Progenitor cell of endocrine pancreas (in vitro differentiated cells): Measurements from ENCODE around the gene TFIP11. TPM values are rescaled to one million over a fixed set of nuclear protein-coding genes. Genes with fewer than 3 reads are reported as not detected.

Experiments used
- DNase-seq: peaks from one replicate; pipeline ENCODE4 v3.0.0; 2021; ENCODE audit warnings: low spot score; ENCODE audit not compliant: unreplicated experiment
- H3K27ac Mint-ChIP-seq: 2 replicates; pipeline ENCODE4 v1.8.0; 2021; ENCODE audit warnings: mild to moderate bottlenecking, moderate library complexity, mixed read lengths
- H3K27me3 Mint-ChIP-seq: 2 replicates; pipeline ENCODE4 v1.8.0; 2021; ENCODE audit warnings: mixed read lengths
- H3K36me3 Mint-ChIP-seq: 2 replicates; pipeline ENCODE4 v1.8.0; 2022; ENCODE audit warnings: mixed read lengths; ENCODE audit not compliant: insufficient read depth
- H3K4me1 Mint-ChIP-seq: 2 replicates; pipeline ENCODE4 v1.8.0; 2021; ENCODE audit warnings: low read depth, mixed read lengths
- H3K4me3 Mint-ChIP-seq: 2 replicates; pipeline ENCODE4 v1.8.0; 2021; ENCODE audit warnings: low read depth, mild to moderate bottlenecking, moderate library complexity, mixed read lengths
- H3K9me3 Mint-ChIP-seq: 2 replicates; pipeline ENCODE4 v1.8.0; 2021; ENCODE audit warnings: low read depth, mixed read lengths
- total RNA-seq: library from RNA; stranded (reverse); gene quantifications from 2 replicates; pipeline ENCODE4 v1.2.1, GENCODE V29; 2021
- TF ChIP-seq, protein P1 (sequence below): fragments of 200-600 bp; sonication (generic); IDR thresholded peaks from one replicate; pipeline ENCODE4 v1.5.0; 2021; ENCODE audit warnings: antibody characterized with exemption, mild to moderate bottlenecking; ENCODE audit not compliant: unreplicated experiment

The TFIP11 gene
- total RNA-seq, 1 donor from 2014 or later, result 36.4 TPM

DNA sequence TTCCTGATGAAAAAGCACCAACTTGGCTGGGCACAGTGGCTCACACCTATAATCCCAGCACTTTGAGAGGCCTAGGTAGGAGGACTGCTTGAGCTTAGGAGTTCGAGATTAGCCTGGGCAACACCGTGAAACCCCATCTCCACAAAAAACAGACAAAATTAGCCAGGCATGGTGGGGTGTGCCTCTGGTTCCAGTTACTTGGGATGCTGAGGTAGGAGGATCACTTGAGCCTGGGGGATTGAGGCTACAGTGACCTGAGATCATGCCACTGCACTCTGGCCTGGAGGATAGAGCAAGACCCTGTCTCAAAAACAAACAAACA, 31.7 kb downstream of the TFIP11 start:
- DNase-seq, result no peak
- Mint-ChIP-seq H3K4me3 (no peak overlapping the region), H3K4me1 (peaks cover 29% of the 10 kb centered on the region), H3K9me3 (no peaks in the 10 kb centered on the region), H3K27ac (peak overlapping the region; percentile 31), H3K36me3 (peaks cover 17% of the 10 kb centered on the region), H3K27me3 (no peaks in the 10 kb centered on the region)
- TF ChIP-seq, protein P1, sequence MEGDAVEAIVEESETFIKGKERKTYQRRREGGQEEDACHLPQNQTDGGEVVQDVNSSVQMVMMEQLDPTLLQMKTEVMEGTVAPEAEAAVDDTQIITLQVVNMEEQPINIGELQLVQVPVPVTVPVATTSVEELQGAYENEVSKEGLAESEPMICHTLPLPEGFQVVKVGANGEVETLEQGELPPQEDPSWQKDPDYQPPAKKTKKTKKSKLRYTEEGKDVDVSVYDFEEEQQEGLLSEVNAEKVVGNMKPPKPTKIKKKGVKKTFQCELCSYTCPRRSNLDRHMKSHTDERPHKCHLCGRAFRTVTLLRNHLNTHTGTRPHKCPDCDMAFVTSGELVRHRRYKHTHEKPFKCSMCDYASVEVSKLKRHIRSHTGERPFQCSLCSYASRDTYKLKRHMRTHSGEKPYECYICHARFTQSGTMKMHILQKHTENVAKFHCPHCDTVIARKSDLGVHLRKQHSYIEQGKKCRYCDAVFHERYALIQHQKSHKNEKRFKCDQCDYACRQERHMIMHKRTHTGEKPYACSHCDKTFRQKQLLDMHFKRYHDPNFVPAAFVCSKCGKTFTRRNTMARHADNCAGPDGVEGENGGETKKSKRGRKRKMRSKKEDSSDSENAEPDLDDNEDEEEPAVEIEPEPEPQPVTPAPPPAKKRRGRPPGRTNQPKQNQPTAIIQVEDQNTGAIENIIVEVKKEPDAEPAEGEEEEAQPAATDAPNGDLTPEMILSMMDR, result no peak

DNA sequence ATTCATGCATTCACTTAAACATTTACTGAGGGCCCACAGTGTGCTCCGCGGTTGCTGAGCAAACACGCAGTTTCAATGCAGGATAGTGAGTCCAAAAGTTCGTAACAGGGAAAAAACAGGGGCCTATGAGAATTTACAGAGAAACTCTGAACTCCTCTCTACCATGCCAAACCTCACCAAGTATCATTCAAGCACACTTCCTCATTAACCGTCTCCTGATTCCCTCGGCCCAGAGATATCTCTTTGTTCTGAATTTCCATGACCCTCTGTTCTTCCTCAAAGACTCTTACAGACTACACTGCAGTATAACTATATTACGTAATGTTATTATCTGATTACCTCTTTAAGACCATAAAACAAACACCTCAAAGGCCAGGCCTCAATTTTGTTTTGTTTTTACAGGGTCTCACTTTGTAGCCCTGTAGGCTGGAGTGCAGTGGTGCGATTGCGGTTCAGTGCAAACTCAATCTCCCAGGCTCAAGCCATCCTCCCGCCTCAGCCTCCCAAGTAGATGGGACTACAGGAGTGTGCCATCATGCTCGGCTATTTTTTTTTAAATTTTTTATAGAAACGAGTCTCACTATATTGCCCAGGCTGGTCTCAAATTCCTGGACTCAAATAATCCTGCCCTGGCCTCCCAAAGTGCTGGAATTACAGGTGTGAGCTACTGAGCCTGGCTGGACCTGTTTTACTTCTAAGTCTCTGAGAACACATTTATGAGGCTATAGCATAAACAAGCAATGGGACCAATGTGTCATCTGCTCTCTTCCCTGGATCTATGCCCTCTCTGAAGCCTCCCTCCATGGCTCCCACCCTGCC, 32.3 kb downstream of the TFIP11 start:
- DNase-seq, result no peak
- Mint-ChIP-seq H3K9me3 (no peaks in the 10 kb centered on the region), H3K36me3 (peaks cover 18% of the 10 kb centered on the region), H3K27ac (peak overlapping the region; percentile 47), H3K27me3 (no peaks in the 10 kb centered on the region), H3K4me1 (peaks cover 29% of the 10 kb centered on the region), H3K4me3 (peak overlapping the region; percentile 34)
- TF ChIP-seq, protein P1, result no peak

DNA sequence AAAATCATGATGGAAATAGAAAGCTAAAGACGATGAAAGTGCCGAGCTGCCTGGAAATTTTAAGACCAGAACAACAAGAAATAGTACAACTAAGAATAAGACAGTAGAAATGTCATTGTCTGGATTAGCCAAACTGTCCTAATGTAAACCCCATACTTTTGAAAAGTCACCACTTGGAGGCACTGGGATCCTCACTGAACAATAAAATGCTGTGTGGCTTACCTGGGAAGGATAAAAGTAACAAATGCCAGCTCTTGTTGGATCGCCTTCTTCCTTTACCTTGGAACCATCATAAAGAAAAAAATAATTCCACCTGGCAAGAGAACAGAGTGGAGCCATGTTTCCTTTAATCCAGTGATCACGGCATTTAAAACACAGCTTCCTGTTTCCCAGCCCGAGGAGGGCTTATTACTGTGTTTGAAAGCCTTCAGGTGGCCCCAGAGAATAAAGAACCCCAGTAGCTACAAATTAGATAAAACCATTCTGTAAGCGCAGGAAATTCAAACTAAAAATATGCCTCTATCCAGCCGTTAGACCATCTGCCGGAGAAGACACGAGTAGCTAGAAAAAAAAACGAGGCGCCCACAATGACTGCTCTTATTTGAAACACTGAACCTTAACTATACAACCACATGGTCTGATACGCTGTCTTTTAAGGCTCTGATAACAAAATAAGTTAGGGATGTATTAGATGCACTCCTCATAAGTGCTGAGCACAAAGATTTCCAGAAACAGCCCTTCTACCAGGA, 33.1 kb downstream of the TFIP11 start:
- peaks cover 22% of the 10 kb centered on the region for H3K36me3 Mint-ChIP-seq
- H3K4me3 Mint-ChIP-seq, result peak overlapping the region; percentile 34
- TF ChIP-seq, protein P1, result no peak
- no peak for DNase-seq
- no peaks in the 10 kb centered on the region for H3K9me3 Mint-ChIP-seq
- peak overlapping the region; percentile 47 for H3K27ac Mint-ChIP-seq
- peaks cover 26% of the 10 kb centered on the region for H3K4me1 Mint-ChIP-seq
- H3K27me3 Mint-ChIP-seq, result no peaks in the 10 kb centered on the region

DNA sequence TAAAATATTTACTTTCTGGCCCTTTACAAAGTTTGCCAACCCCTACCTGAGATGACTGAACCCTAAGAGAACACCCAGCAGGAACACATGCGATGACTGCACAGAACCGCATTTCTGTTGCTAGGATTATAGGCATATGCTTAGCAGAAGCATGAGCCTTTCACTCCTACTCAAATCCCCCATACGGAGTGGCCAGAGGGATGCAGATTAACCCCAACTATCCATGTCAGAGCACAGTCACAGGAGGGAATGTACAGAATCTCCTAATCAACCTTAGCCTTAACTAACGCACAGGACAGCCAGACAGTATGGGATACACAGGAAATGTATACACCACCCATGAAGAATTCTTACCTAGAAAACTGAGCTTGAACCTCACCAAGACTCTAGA, 34.9 kb downstream of the TFIP11 start:
- H3K27ac Mint-ChIP-seq, result no peak overlapping the region
- no peaks in the 10 kb centered on the region for H3K9me3 Mint-ChIP-seq
- no peaks in the 10 kb centered on the region for H3K27me3 Mint-ChIP-seq
- no peak for DNase-seq
- H3K4me3 Mint-ChIP-seq, result no peak overlapping the region
- TF ChIP-seq, protein P1, result no peak
- H3K4me1 Mint-ChIP-seq, result peaks cover 16% of the 10 kb centered on the region
- H3K36me3 Mint-ChIP-seq, result peaks cover 26% of the 10 kb centered on the region

DNA sequence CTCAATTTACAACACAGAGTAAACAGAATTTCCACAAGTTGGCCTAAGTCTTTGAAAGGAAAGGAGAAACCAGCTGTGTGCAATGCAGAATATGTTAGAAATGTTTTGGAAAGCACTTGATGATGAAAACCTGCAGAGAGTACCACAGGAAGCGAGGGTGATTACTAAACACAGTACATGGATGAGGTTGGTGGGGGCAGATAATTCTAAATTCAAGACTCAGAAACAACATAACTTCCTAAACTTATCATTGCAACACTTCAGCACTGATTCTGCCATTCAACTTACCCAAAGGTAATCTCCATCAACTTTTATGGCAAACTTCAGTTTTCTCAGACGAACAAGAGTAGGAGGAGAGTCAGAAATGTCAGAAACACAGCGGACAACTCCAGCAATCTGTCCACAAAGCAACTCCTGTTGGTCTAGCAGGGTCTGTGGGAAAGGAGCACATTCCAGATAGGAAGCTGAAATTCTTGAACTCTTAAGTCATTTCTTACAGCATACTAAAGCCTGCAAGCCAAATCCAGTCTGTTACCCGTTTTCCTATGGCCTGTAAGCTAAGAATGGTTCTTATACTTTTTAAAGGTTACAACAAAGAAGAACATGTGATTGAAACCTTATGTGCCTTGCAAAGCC, 35.5 kb downstream of the TFIP11 start:
- TF ChIP-seq, protein P1, result no peak
- Mint-ChIP-seq H3K27ac (peak overlapping the region; percentile 54), H3K4me1 (peaks cover 13% of the 10 kb centered on the region), H3K9me3 (no peaks in the 10 kb centered on the region), H3K27me3 (no peaks in the 10 kb centered on the region), H3K36me3 (peaks cover 26% of the 10 kb centered on the region), H3K4me3 (no peak overlapping the region)
- no peak for DNase-seq
